HG03097 (cell line): ENCODE data around the gene CTU1.

Experiments used
- ATAC-seq: cut with Tn5 transposase; IDR thresholded peaks from one replicate; pipeline ENCODE4 v1.9.1; 2021; ENCODE audit not compliant: unreplicated experiment, low FRiP score

Gene CTU1

DNA sequence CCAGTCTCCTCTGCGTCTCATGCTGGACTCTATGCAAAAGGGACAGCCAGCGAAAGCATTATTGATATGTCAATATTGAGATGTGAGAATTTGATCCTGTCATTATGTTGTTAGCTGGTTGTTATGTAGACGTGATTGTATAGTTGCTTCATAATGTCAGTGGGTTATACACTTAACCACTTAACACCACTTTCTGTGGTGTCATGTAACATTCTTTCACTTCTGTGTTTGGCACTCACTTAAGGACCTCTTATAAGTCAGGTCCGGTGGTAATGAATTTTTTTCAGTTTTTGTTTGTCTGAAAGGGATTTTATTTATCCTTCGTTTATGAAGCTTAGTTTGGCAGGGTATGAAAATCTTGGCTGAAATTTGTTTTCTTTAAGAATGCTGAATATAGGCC is 26.8 kb upstream of the CTU1 start:
- no peak for ATAC-seq

DNA sequence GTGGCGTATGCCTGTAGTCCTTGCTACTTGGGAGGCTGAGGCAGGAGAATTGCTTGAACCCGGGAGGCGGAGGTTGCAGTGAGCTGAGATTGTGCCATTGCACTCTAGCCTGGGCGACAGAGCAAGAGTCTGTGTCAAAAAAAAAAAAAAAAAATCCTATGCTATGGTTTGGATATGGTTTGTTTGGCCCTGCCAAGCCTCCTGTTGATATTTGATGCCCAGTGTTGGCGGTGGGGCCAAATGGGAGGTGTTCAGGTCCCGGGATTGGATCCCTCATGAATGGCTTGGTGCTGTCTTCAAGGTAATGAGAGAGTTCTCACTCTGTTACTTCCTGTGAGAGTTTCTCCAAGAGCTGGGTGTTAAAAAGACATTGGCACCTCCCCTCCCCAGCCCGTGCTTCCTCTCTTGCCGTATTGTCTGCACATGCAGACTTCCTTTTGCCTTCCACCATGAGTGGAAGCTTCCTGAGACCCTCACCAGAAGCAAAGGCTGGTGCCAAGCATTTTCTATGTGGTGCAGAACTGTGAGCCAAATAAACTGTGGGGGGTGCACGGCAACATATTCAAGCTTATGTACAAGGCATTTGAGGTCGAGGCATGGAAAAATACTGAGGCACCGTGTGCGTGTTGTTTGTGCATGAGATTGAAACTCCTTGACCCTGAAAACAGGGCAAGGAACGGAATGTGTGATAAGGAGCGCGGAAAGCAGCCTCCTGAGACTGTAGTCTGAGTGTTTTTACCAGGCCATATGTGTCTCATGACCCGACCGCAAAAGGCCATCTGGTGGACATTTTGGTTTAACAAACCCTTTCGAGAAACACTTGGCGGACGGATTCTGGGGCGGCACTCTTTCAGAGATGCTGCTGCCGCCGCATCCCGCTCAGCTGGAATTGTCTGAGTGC is 23.8 kb upstream of the CTU1 start:
- ATAC-seq, result no peak

DNA sequence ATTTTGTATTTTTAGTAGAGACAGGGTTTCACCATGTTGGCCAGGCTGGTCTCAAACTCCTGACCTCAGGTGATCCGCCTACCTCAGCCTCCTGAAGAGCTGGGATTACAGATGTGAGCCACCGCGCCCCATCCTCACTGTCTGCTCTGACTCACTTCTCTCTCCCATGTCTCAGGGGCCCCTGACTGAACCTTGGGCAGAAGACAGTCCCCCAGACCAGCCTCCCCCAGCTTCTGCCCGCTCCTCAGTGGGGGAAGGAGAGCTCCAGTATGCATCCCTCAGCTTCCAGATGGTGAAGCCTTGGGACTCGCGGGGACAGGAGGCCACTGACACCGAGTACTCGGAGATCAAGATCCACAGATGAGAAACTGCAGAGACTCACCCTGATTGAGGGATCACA is 21.5 kb upstream of the CTU1 start:
- ATAC-seq, result no peak

DNA sequence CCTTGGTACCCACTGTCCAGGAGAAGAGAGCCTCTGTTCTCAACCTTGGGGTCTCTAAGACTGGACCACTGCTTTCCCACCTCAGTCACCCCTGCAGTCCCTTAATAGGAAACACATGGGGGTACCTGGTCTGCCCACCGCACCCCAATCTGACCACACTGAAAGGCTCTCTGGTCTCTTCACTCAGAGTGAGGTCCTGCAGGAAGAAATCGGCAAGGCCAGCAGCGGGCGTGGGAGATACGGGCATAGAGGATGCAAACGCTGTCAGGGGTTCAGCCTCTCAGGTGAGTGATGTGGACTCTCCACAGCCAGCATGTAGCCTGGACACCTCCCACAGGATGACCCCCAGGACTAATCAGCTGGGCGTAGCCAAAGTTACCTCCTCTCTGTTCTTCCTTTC is 20.0 kb upstream of the CTU1 start:
- ATAC-seq, result no peak

DNA sequence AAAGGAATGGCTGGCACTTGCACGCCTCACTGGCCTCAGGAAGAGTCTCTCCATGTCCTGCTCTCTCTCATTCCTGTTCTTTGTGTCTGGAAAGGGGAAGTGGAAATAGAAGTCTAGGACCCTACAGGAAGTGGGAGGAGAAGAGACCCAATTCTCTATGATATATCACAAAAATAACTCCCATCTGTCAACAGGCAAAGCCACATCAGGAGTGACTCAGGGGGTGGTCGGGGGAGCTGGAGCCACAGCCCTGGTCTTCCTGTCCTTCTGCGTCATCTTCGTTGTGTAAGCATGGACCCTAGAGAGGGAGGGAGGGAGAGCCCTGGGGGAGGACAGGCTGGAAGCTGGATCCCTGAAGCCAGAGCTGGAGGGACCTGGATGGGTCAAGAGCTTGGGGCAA is 19.5 kb upstream of the CTU1 start:
- no peak for ATAC-seq

DNA sequence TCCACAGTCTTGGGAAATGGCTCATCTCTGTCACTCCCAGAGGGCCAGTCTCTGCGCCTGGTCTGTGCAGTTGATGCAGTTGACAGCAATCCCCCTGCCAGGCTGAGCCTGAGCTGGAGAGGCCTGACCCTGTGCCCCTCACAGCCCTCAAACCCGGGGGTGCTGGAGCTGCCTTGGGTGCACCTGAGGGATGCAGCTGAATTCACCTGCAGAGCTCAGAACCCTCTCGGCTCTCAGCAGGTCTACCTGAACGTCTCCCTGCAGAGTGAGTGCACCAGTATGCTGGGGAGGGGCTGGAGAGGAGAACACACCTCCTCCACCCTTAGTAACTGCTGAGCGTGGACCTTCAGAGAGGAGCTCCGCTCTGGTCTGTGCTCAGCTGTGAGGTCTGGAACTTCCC is 18.8 kb upstream of the CTU1 start:
- no peak for ATAC-seq

DNA sequence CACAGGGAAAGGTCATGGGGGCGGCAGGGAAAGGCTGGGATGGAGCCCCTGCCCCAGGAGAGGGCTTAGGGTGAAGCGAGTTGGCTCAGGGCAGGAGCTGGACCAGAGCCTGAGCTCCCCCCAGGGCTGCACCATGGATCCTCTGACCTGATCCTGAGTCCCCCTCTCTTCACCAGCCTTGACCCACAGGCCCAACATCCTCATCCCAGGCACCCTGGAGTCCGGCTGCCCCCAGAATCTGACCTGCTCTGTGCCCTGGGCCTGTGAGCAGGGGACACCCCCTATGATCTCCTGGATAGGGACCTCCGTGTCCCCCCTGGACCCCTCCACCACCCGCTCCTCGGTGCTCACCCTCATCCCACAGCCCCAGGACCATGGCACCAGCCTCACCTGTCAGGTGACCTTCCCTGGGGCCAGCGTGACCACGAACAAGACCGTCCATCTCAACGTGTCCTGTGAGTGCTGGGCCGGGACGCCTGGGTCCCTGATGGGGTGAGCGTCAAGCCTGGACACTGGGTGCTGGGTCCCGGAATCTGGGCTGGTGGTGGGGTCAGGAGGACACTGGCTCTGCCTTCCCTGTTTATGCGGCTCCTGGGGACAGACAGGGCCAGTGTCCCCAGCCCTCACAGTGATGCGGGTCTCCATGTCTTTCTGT is 17.3 kb upstream of the CTU1 start:
- no peak for ATAC-seq

DNA sequence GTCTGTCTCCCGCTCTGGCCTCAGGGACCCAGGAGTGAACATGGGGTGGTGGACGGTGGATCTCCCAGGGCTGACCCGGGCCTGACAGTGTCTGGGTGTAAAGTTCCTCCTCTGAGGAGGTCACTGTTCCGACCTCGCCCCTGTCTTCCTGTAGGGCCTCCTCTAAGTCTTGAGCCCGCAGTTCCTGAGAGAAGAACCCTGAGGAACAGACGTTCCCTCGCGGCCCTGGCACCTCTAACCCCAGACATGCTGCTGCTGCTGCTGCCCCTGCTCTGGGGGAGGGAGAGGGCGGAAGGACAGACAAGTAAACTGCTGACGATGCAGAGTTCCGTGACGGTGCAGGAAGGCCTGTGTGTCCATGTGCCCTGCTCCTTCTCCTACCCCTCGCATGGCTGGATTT is 16.5 kb upstream of the CTU1 start, which contains the start of gene SIGLEC9:
SIGLEC9 (plus strand) TSS at position 178 of the 400 bp plus-strand sequence; CDS start at position 247, 69 bp downstream.
- ATAC-seq, result no peak

DNA sequence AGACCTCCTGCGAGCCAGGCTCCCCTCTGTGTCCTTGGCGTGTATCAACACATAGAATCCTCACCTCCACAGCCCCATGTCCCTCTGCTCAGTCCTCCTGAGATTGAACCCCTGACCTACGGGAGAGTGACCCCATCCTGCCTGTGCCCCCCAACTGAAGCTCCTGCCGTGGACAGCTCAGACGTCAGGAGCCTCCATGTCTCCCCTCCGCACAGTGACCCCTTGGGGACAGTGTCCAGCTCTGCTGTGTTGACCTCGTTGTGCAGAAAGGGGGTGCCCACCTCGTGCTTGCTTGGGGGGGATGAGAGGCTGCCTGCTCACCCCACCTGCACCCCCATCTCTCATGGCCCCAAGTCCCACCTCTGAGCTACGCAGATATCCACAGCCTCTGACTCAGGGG is 16.0 kb upstream of the CTU1 start:
- no peak for ATAC-seq

DNA sequence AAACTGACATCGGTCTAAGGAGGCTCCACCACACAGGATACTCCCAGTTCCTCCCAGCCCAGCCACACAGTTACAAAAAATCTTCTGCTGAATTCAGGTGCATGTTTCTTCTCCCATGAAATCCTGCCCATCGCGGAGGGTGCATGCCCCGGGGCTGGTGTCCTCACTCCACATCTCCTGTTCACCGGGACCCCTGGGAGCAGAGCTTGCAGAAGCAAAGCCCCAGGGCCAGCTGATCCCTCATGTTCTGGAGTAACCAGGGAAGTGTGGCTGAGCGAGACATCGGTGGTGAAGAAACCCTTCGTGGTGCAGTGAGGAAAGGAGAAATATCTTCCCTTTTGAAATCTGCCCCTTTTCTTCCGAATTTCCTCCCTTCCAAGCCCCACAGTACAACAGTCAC is 15.6 kb upstream of the CTU1 start:
- no peak for ATAC-seq

DNA sequence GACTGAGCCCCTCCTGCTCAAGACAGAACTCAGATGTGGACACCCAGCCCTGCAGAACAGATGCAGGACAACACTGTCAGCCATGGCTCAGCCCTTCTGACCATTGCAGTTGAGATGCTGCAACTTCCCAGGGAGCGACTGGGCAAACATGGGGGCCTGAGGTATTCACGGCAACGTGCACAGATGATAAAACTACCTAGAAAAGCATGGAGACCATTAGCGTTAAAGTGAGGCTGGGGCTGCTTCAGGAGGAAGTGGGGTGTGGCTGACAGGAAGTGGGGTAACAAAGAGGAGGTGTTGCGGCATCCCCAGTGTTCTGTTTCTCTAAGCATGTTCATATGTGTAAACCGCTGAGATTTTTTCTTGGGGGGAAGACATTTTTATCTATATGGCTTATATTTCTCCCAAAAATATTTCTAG is 15.2 kb upstream of the CTU1 start:
- no peak for ATAC-seq

DNA sequence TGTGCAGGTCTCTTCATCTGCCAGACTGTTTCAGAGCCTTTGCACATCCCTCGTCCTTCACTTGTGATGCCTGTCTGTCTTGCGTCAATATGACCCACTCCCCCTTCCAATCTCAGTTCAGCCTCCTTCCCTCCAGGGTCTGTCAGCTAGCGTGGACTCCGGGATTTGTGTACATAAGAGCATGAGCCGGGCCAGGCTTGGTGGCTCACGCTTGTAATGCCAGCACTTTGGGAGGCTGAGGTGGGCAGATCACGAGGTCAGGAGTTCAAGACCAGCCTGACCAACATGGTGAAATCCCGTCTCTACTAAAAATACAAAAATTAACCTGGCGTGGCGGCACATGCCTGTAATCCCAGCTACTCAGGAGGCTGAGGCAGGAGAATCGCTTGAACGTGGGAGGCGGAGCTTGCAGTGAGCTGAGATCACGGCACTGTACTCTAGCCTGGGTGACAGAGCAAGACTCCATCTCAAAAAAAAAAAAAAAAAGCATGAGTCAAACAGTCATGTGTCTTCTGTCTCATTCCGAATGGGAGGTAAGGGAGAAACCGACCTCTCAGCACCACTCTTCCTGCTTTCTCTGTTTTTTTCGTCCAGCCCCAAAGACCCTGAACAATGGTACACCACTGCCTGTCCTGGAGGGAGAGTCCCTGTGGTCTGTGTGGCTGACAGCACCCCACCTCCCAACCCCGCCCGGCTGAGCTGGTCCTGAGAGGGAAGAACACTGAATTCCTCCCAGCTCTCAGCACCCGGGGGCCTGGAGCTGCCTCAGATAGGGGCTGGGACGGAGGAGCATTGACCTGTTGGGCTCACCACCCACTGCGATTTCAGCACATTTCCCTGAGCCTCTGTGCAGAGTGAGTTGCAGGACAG is 14.1 kb upstream of the CTU1 start:
- no peak for ATAC-seq

DNA sequence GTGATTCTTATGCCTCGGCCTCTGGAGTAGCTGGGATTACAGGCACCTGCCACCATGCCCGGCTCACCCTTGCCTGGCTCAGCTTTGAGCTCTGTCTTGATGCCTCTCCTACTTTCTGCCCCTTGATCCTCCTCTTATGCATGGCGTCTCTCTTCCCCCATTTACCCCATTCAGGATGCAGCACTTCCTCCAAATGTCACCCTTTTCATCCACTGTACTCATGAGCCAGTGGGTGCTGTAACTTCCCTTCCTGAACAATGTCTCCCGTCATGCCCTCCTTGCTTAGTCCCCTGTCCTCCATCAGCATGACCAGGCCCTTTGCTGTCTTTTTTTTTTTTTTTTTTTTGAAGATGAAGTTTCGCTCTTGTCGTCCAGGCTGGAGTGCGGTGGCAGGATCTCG is 13.0 kb upstream of the CTU1 start:
- ATAC-seq, result no peak

DNA sequence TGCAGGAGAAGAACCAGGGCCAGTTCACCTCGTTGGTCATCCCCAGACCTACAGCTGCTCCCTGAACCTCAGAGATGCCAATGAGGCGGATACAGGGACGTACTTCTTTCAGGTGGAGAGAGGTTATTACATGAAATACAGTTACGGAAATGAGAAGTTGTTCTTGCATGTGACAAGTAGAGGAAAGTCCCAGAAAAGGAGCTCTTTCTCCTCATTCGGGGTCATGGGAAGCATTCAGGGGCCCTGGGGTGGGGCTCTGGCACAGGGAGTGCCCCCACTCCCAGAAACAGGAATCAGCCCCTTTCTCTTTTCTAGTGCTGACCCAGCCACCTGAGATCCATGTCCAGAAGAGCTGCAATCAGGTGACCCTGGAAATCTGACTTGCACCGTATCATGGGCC is 12.0 kb upstream of the CTU1 start:
- no peak for ATAC-seq

DNA sequence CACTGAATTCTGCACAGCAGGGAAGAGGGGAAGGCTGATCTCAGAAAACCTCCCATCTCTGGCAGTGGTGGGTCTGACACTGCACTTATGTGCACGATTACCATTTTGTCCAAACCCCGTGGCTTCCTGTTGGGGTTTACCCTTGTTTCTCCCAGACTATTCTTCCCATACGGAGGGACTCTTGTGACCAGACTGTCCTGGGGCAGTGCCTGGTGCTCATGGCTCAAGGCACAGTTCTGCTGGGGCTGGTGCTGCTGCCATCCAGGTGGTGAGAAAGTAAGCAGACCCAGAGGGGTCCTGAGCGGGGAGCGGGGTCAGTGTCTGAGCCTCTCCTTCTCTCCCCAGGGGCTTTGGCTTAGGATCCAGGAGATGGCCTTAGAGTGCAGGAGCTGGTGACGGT is 11.4 kb upstream of the CTU1 start:
- no peak for ATAC-seq

DNA sequence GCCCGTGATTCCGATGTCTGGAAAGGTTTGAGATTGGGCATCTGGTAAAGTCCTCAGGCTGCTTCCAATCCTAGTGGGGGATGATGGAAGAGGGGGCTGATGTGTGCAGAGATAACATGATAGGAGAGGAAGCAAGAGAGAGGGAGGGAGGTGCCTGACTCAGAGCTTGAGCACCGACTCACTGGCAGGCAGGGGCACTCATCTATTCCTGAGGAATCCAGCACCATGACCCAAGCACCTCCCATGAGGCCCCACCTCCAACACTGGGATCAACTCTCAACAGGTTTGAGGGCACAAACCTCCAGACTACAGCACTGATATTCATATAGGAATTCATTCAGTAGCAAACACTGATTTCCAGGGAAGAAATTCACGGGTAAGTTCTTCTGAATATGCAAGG is 10.9 kb upstream of the CTU1 start:
- ATAC-seq, result no peak

DNA sequence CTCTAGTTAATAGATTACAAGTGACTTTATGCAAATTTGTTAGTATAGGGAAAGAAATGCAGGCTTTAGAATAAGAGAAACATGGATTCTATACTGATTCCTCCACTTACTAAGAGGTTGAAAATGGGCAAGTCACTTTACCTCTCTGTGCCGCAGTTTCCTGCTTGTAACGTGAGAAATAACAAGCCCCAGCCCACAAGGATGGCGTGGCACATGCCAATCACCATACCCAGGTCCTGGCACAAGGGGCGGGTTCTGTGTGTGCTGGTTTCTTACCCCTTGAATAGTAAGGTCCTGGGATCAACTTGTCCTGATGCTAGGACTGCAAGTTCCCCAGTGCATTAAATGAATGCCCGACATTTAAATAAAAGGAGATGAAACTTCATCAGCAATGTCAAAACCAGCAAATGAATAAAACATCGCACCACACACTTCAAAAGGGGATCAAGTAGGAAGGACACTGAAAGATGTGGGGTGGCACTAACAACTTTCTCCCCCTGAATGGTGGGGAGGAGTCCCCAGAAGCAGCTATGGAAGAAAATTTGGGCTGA is 8.6 kb upstream of the CTU1 start:
- ATAC-seq, result no peak

DNA sequence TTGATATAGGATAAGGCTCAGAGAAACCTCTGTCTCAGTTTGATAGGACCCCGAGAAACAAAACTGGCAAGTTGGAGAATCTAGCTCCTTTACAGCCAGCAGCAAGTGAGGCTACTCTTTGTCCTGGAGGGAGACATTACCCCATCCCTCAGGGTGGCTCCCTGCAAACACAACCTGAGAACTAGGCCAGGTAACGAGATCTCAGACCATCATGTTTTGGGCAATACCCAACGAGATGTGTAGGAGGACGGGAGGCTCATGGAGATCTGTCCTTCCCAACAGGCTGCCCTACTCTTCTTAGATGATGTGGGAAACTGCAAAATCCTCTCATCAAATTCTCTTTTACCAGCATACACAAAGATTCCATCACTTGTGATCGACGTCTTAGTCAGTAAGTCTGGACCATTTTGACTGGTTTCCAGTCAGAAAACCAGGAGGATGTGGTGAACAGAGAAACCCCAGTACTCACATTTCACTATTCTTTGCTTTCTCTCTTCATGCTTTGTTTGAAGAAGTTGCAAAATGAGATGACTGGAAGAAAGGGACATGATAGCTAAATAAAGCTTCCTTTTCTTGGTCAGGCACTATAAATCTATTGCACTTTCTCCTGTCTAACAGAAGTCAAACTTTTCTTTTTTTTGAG is 6.0 kb upstream of the CTU1 start:
- no peak for ATAC-seq

DNA sequence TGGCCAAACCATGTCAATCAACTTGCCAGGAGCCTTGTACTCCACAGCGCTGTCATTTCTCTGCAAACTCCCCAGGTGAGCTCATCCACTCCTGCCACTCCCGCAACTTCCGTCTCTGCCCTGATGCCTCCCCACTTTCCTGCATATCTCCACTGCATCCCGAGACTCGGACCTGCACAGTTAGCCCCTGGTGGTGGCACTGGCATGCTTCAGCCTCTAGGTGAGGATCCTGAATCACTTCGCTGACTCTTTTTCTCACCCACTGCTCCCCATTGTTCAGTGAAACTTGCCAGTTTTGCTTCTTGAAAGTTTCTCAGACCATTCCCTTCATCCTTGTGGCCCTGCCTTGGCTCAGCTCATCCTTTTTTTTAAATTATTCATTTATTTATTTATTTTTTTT is 3.4 kb upstream of the CTU1 start:
- ATAC-seq, result no peak

DNA sequence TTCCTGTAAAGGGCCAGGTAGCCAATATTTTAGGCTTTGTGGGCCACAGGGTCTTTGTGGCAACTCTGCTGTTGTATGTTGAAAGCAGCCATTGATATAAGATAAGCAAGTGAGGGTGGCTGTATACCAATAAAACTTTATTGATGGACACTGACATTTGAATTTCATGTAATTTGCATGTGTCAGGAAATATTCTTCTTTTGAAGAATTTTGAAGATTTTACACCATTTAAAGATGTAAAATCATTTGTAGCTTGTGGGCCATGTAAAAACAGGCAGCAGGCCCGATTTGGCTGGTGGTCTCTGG is 2.4 kb upstream of the CTU1 start:
- ATAC-seq, result no peak

DNA sequence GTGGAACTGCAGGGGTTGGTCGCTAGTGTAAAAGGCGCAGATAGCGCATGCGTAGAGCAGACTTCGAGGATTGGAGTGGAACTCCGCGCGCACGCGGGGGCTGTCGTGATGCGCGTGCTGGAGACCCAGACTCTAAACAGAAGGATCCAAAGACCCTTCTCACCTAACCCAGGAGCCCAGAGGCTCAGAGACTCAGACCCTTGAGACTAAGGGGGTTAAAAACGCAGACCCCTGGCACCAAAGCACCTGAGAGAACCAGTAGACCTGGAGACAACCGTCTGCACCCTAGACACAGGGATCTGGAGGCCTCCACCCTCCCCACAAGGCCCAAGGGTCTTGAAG is 567 bp upstream of the CTU1 start:
- ATAC-seq, result peak; percentile 19
